IMR-90 (cell line): ENCODE results near the gene SHC1.

ENCODE experiments used
- BHLHE40 ChIP-seq: fragments of 150-350 bp; IDR thresholded peaks from 2 replicates; pipeline ENCODE4 v1.6.1; 2016; ENCODE audit warnings: mild to moderate bottlenecking, low read depth, low read length
- CTCF ChIP-seq: conservative IDR thresholded peaks from 2 replicates; pipeline ENCODE4 v1.5.1; 2012; ENCODE audit warnings: mild to moderate bottlenecking, low read depth, low read length, improper control_type of control experiment
- ELK1 ChIP-seq: fragments of 150-350 bp; IDR thresholded peaks from 2 replicates; pipeline ENCODE4 v1.6.1; 2016; ENCODE audit warnings: low read depth, mild to moderate bottlenecking, low read length, moderate library complexity, borderline replicate concordance
- FOS ChIP-seq: fragments of 150-350 bp; IDR thresholded peaks from 2 replicates; pipeline ENCODE4 v1.6.1; 2016; ENCODE audit warnings: low read depth, low read length
- MAFK ChIP-seq: IDR thresholded peaks from 2 replicates; pipeline ENCODE4 v1.6.1; 2012; ENCODE audit warnings: low read depth, low read length, improper control_type of control experiment
- MAZ ChIP-seq: IDR thresholded peaks from 2 replicates; pipeline ENCODE4 v1.6.1; 2012; ENCODE audit warnings: low read depth, mild to moderate bottlenecking, low read length, improper control_type of control experiment, moderate library complexity, borderline replicate concordance
- MXI1 ChIP-seq: IDR thresholded peaks from 2 replicates; pipeline ENCODE4 v1.6.1; 2012; ENCODE audit warnings: low read depth, mild to moderate bottlenecking, low read length, moderate library complexity, borderline replicate concordance
- POLR2A ChIP-seq: IDR thresholded peaks from 2 replicates; pipeline ENCODE4 v1.6.1; 2012; ENCODE audit warnings: mild to moderate bottlenecking, low read depth, low read length
- RCOR1 ChIP-seq: IDR thresholded peaks from 2 replicates; pipeline ENCODE4 v1.6.1; 2012; ENCODE audit warnings: mild to moderate bottlenecking, low read length, improper control_type of control experiment; ENCODE audit not compliant: insufficient replicate concordance
- RFX5 ChIP-seq: IDR thresholded peaks from 2 replicates; pipeline ENCODE4 v1.8.0; 2012; ENCODE audit warnings: low read depth, mild to moderate bottlenecking, low read length, moderate library complexity
- SMC3 ChIP-seq: fragments of 150-350 bp; IDR thresholded peaks from 2 replicates; pipeline ENCODE4 v1.6.1; 2016; ENCODE audit warnings: low read depth, mild to moderate bottlenecking, antibody characterized with exemption, low read length, moderate library complexity
- USF2 ChIP-seq: fragments of 150-350 bp; IDR thresholded peaks from 2 replicates; pipeline ENCODE4 v1.6.1; 2017; ENCODE audit warnings: mild to moderate bottlenecking, antibody characterized with exemption, low read length, low read depth

- no peak for TF ChIP-seq CTCF
- TF ChIP-seq BHLHE40 = no peak
- no peak for TF ChIP-seq POLR2A
- no peak for TF ChIP-seq FOS
- no peak for TF ChIP-seq MXI1
- TF ChIP-seq ELK1 = no peak
- no peak for TF ChIP-seq SMC3
- no peak for TF ChIP-seq RFX5
- no peak for TF ChIP-seq USF2
- no peak for TF ChIP-seq MAFK
- TF ChIP-seq MAZ = no peak
- no peak for TF ChIP-seq RCOR1
Observed at GRCh38 chr1:154945160-154945961, 25.2 kb downstream of the SHC1 start.
